ENCODE results near the gene NME3. TPM values are rescaled to one million over a fixed set of nuclear protein-coding genes. Genes with fewer than 3 reads are reported as not detected.

The NME3 gene
- total and polyA plus RNA-seq, 2 donors (not counting 3 experiments of a cell fraction or from before 2014, with no cell fraction given): 38.2 to 74.4 TPM

- H3K4me1 ChIP-seq (ENCODE audit: control insufficient read depth, extremely low read depth, insufficient read depth, low read length): peaks cover 18% of the 10 kb centered on the region
- H3K9me3 ChIP-seq (replicated peaks; ENCODE audit: control insufficient read depth, insufficient read depth, low read length): no peaks in the 10 kb centered on the region
- no peaks in the 10 kb centered on the region for H4K20me1 ChIP-seq (replicated peaks; ENCODE audit: control insufficient read depth, extremely low read depth, insufficient read depth, low read length)
- intact Hi-C loops (cut with micrococcal nuclease): no loop called here
- no TSS peak for BruUV-seq (replicated peaks)
- TF ChIP-seq CTCF (IDR thresholded peaks at IDR 0.05; ENCODE audit: extremely low read depth in 1 of 2, insufficient read depth in 1 of 2, low read depth in 1 of 2, low read length in 2 of 2) (no peak), POLR2A (IDR thresholded peaks at IDR 0.05; ENCODE audit: low read depth, low read length) (no peak), FOS (IDR thresholded peaks at IDR 0.05; ENCODE audit: borderline replicate concordance, insufficient read depth, low read length) (no peak), JUN (IDR thresholded peaks at IDR 0.05; ENCODE audit: borderline replicate concordance, insufficient read depth, insufficient read length, low read depth) (no peak), POLR2AphosphoS5 (IDR thresholded peaks at IDR 0.05; ENCODE audit: insufficient read depth, low read depth, low read length) (no peak), EZH2 (IDR thresholded peaks at IDR 0.05; ENCODE audit: borderline replicate concordance, low read depth, low read length, severe bottlenecking) (no peak), MYC (IDR thresholded peaks at IDR 0.05; ENCODE audit: low read depth, low read length) (no peak), GATA2 (IDR thresholded peaks at IDR 0.05; ENCODE audit: insufficient read depth, insufficient read length, low read depth, low read length) (no peak)
- TF ChIP-seq, protein P1, sequence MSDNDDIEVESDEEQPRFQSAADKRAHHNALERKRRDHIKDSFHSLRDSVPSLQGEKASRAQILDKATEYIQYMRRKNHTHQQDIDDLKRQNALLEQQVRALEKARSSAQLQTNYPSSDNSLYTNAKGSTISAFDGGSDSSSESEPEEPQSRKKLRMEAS (IDR thresholded peaks at IDR 0.05; ENCODE audit: insufficient read depth, insufficient read length): no peak
- H2AFZ ChIP-seq (ENCODE audit: low read depth, low read length): no peak overlapping the region
- dilution Hi-C loops (cut with MboI; ENCODE audit: extremely low pct_ligation_motif_present, low sequenced_read_pairs): no loop called here
- peaks cover 14% of the 10 kb centered on the region for H3K79me2 ChIP-seq (ENCODE audit: control insufficient read depth, insufficient read depth, low read length)
- no peak overlapping the region for H3K4me3 ChIP-seq (replicated peaks in 1 of 3; ENCODE audit: insufficient read depth in 1 of 3, low read depth in 1 of 3, low read length in 3 of 3)
- no peak overlapping the region for H3K9ac ChIP-seq (replicated peaks; ENCODE audit: extremely low read depth, insufficient read depth, low read length)
- no peaks in the 10 kb centered on the region for H3K27me3 ChIP-seq (ENCODE audit: control insufficient read depth in 2 of 2, insufficient read depth in 2 of 2, low read length in 2 of 2)
- POLR2A ChIA-PET: no interaction called here
- no peaks in the 10 kb centered on the region for H3K9me1 ChIP-seq (replicated peaks; ENCODE audit: control insufficient read depth, extremely low read depth, insufficient read depth, low read length)
- FAIRE-seq (no peak), DNase-seq (ENCODE audit: low read depth, low spot score) (no peak)
- peaks cover 0 to 45% of the 10 kb centered on the region in 2 experiments for H3K36me3 ChIP-seq (ENCODE audit: control insufficient read depth in 2 of 2, extremely low read depth in 1 of 2, insufficient read depth in 2 of 2, low read length in 2 of 2)
- CTCF ChIA-PET: no interaction called here
- H3K27ac ChIP-seq (ENCODE audit: insufficient read depth, low read depth, low read length): no peak overlapping the region
- H3K4me2 ChIP-seq (ENCODE audit: insufficient read depth, low read length): no peak overlapping the region
Measured at GRCh38 chr16:1776991-1777374, 5.6 kb upstream of the NME3 start.

Measured in endothelial cell of umbilical vein (primary cell).